Keratinocyte (primary cell): ENCODE results near the gene MTMR11.

Experiments
- CTCF ChIP-seq, 3 experiments: IDR thresholded peaks in 1 of 3; conservative IDR thresholded peaks in 1 of 3; optimal IDR thresholded peaks in 1 of 3; 2 replicates in 2 of 3; 3 replicates in 1 of 3; pipeline versions ENCODE3 to v1.5.1; 2011; ENCODE audit warnings: low read length in 3 of 3, mild to moderate bottlenecking in 3 of 3, moderate library complexity in 2 of 3, control low read depth in 1 of 3, inconsistent platforms in 1 of 3; ENCODE audit not compliant: insufficient read depth in 2 of 3; ENCODE audit errors: extremely low read depth in 1 of 3
- EZH2 ChIP-seq: IDR thresholded peaks from one replicate; pipeline ENCODE4 v1.6.1; 2012; ENCODE audit warnings: inconsistent platforms, mild to moderate bottlenecking, low read length, moderate library complexity

GRCh38 chr1:149914545-149914944, 22.1 kb downstream of the MTMR11 start:
- TF ChIP-seq CTCF (optimal IDR thresholded peaks at IDR 0.05 in 1 of 3, IDR thresholded peaks at IDR 0.05 in 1 of 3, conservative IDR thresholded peaks at IDR 0.05 in 1 of 3; ENCODE audit: extremely low read depth in 1 of 3, insufficient read depth in 2 of 3, low read length in 3 of 3) (no peak), EZH2 (no peak)
